Activated naive CD8-positive, alpha-beta T cell (primary cell): Measurements from ENCODE around the gene PREX1.

Experiments used
- H3K27ac Mint-ChIP-seq: one replicate; pipeline ENCODE4 v1.8.0; 2021; ENCODE audit warnings: mixed read lengths
- H3K27me3 Mint-ChIP-seq: one replicate; pipeline ENCODE4 v1.8.0; 2021; ENCODE audit warnings: mixed read lengths
- H3K36me3 Mint-ChIP-seq: one replicate; pipeline ENCODE4 v1.8.0; 2021; ENCODE audit warnings: mixed read lengths
- H3K4me1 Mint-ChIP-seq: one replicate; pipeline ENCODE4 v1.8.0; 2021; ENCODE audit warnings: low read depth, mixed read lengths
- H3K4me3 Mint-ChIP-seq: one replicate; pipeline ENCODE4 v1.8.0; 2021; ENCODE audit warnings: mild to moderate bottlenecking, mixed read lengths
- H3K9me3 Mint-ChIP-seq: one replicate; pipeline ENCODE4 v1.8.0; 2021; ENCODE audit warnings: low read depth, mixed read lengths

The PREX1 gene

GRCh38 chr20:48732081-48732829, 95.5 kb downstream of the PREX1 start:
- Mint-ChIP-seq H3K27ac (peak overlapping the region; percentile 43), H3K36me3 (peaks cover 19% of the 10 kb centered on the region), H3K27me3 (no peaks in the 10 kb centered on the region), H3K4me1 (peaks cover 49% of the 10 kb centered on the region), H3K4me3 (no peak overlapping the region), H3K9me3 (no peaks in the 10 kb centered on the region)

- no peaks in the 10 kb centered on the region for H3K9me3 Mint-ChIP-seq
- peaks cover 41% of the 10 kb centered on the region for H3K4me1 Mint-ChIP-seq
- H3K4me3 Mint-ChIP-seq, result no peak overlapping the region
- no peak overlapping the region for H3K27ac Mint-ChIP-seq
- no peaks in the 10 kb centered on the region for H3K27me3 Mint-ChIP-seq
- H3K36me3 Mint-ChIP-seq, result peaks cover 19% of the 10 kb centered on the region
These were observed 96.3 kb downstream of the PREX1 start for GRCh38 chr20:48731536-48731935.

GRCh38 chr20:48730977-48731376, 96.8 kb downstream of the PREX1 start:
- Mint-ChIP-seq H3K27me3 (no peaks in the 10 kb centered on the region), H3K4me3 (no peak overlapping the region), H3K27ac (peak overlapping the region; percentile 80), H3K36me3 (peaks cover 15% of the 10 kb centered on the region), H3K9me3 (no peaks in the 10 kb centered on the region), H3K4me1 (peaks cover 36% of the 10 kb centered on the region)

GRCh38 chr20:48729538-48729937, 98.3 kb downstream of the PREX1 start:
- Mint-ChIP-seq H3K36me3 (peaks cover 19% of the 10 kb centered on the region), H3K4me1 (peaks cover 26% of the 10 kb centered on the region), H3K9me3 (no peaks in the 10 kb centered on the region), H3K27ac (peak overlapping the region; percentile 70), H3K4me3 (no peak overlapping the region), H3K27me3 (no peaks in the 10 kb centered on the region)

- Mint-ChIP-seq H3K27me3 (no peaks in the 10 kb centered on the region), H3K9me3 (no peaks in the 10 kb centered on the region), H3K36me3 (peaks cover 15% of the 10 kb centered on the region), H3K4me1 (peaks cover 26% of the 10 kb centered on the region), H3K27ac (peak overlapping the region; percentile 81), H3K4me3 (no peak overlapping the region)
These were observed 99.6 kb downstream of the PREX1 start for GRCh38 chr20:48728042-48728825.

- Mint-ChIP-seq H3K9me3 (no peaks in the 10 kb centered on the region), H3K36me3 (peaks cover 14% of the 10 kb centered on the region), H3K4me1 (peaks cover 36% of the 10 kb centered on the region), H3K4me3 (no peak overlapping the region), H3K27ac (peak overlapping the region; percentile 81), H3K27me3 (no peaks in the 10 kb centered on the region)
These were observed 100.6 kb downstream of the PREX1 start for GRCh38 chr20:48727226-48727625.

- H3K9me3 Mint-ChIP-seq, result no peaks in the 10 kb centered on the region
- no peak overlapping the region for H3K4me3 Mint-ChIP-seq
- H3K4me1 Mint-ChIP-seq, result peaks cover 48% of the 10 kb centered on the region
- H3K36me3 Mint-ChIP-seq, result peaks cover 7% of the 10 kb centered on the region
- H3K27me3 Mint-ChIP-seq, result no peaks in the 10 kb centered on the region
- peak overlapping the region; percentile 41 for H3K27ac Mint-ChIP-seq
These were observed 102.2 kb downstream of the PREX1 start for GRCh38 chr20:48725555-48725991.

GRCh38 chr20:48724891-48725554, 102.8 kb downstream of the PREX1 start:
- no peak overlapping the region for H3K4me3 Mint-ChIP-seq
- H3K27ac Mint-ChIP-seq, result peak overlapping the region; percentile 77
- H3K9me3 Mint-ChIP-seq, result no peaks in the 10 kb centered on the region
- H3K36me3 Mint-ChIP-seq, result peaks cover 7% of the 10 kb centered on the region
- H3K4me1 Mint-ChIP-seq, result peaks cover 49% of the 10 kb centered on the region
- H3K27me3 Mint-ChIP-seq, result no peaks in the 10 kb centered on the region

- Mint-ChIP-seq H3K9me3 (no peaks in the 10 kb centered on the region), H3K4me1 (peaks cover 49% of the 10 kb centered on the region), H3K4me3 (no peak overlapping the region), H3K36me3 (peaks cover 7% of the 10 kb centered on the region), H3K27me3 (no peaks in the 10 kb centered on the region), H3K27ac (peak overlapping the region; percentile 77)
These were observed 103.4 kb downstream of the PREX1 start for GRCh38 chr20:48724382-48724781.

GRCh38 chr20:48723308-48724264, 104.2 kb downstream of the PREX1 start:
- peaks cover 7% of the 10 kb centered on the region for H3K36me3 Mint-ChIP-seq
- H3K27ac Mint-ChIP-seq, result peak overlapping the region; percentile 34
- peaks cover 55% of the 10 kb centered on the region for H3K4me1 Mint-ChIP-seq
- H3K4me3 Mint-ChIP-seq, result no peak overlapping the region
- H3K27me3 Mint-ChIP-seq, result no peaks in the 10 kb centered on the region
- no peaks in the 10 kb centered on the region for H3K9me3 Mint-ChIP-seq

- H3K4me1 Mint-ChIP-seq, result peaks cover 60% of the 10 kb centered on the region
- H3K9me3 Mint-ChIP-seq, result no peaks in the 10 kb centered on the region
- peaks cover 7% of the 10 kb centered on the region for H3K36me3 Mint-ChIP-seq
- H3K27me3 Mint-ChIP-seq, result no peaks in the 10 kb centered on the region
- H3K27ac Mint-ChIP-seq, result peak overlapping the region; percentile 77
- no peak overlapping the region for H3K4me3 Mint-ChIP-seq
These were observed 105.0 kb downstream of the PREX1 start for GRCh38 chr20:48722737-48723191.

- H3K9me3 Mint-ChIP-seq, result no peaks in the 10 kb centered on the region
- H3K36me3 Mint-ChIP-seq, result peaks cover 7% of the 10 kb centered on the region
- peak overlapping the region; percentile 40 for H3K4me3 Mint-ChIP-seq
These were observed 105.6 kb downstream of the PREX1 start for GRCh38 chr20:48722002-48722731.

GRCh38 chr20:48721324-48722001, 106.3 kb downstream of the PREX1 start:
- Mint-ChIP-seq H3K27ac (peak overlapping the region; percentile 87), H3K9me3 (no peaks in the 10 kb centered on the region), H3K4me1 (peaks cover 71% of the 10 kb centered on the region), H3K36me3 (peaks cover 7% of the 10 kb centered on the region), H3K27me3 (no peaks in the 10 kb centered on the region), H3K4me3 (no peak overlapping the region)

More at GRCh38 chr20:48722002-48722731, 105.6 kb downstream of the PREX1 start:
- Mint-ChIP-seq H3K4me1 (peaks cover 64% of the 10 kb centered on the region), H3K27me3 (no peaks in the 10 kb centered on the region), H3K27ac (peak overlapping the region; percentile 77)
